HG03575 (cell line): ENCODE data around the gene PAOX.

Experiments
- ATAC-seq: cut with Tn5 transposase; IDR thresholded peaks from one replicate; pipeline ENCODE4 v1.9.1; 2021; ENCODE audit not compliant: unreplicated experiment, insufficient number of reproducible peaks, low FRiP score; ENCODE audit errors: extremely low read depth

Gene PAOX

DNA sequence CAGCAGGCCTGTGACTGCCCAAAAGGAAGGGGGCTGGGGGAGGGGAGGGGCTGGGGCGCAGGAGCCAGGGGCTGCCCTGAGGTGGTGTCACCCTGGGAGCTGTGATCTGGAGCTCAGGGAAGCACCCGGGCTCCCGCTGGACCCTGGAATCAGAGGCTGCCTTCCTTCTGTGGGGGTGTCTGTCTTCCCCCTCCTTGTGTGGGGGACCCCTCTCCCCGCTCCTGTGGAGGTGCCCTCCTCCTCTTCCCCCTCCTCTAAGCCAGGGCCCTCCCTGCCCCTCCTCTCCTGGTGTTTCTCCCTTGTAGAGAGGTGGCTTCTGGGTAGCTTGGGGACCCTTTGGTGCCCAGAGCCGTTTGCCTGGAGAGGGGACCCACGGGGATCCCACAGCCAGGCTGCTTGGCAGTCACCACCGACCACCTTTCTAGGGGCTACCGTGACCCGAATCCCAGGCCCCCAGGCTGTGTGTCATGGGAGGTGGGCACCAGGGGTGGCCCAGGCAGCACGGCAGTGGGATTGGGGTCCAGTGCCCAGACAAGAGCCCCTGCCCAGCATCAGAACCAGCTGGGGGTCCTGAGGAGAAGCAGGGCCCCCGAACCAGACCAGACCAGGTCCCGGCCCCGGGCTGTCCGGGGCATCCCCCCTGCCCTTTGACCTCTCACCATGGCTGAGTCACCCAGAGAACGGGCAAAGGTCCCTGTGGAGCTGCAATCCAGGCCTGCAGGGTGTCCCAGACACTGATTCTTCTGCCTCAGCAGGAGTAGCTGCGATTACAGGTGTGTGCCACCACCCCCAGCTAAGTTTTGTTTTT is 31.1 kb upstream of the PAOX start:
- no peak for ATAC-seq

DNA sequence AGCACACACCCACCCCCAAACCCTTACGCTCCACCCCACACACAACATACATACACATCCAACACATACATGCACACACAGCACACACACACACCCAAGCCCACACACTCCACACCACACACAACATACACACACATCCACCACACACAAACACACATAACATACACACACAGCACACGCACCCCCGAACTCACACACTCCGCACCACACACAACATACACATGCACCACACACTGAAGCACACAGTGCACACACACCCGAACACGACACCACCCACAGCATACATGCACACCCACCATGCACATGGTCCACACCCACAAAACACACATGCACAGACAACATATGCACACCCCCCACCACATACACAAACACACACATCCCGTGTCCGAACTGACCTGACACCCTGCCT is 29.9 kb upstream of the PAOX start:
- ATAC-seq: no peak

DNA sequence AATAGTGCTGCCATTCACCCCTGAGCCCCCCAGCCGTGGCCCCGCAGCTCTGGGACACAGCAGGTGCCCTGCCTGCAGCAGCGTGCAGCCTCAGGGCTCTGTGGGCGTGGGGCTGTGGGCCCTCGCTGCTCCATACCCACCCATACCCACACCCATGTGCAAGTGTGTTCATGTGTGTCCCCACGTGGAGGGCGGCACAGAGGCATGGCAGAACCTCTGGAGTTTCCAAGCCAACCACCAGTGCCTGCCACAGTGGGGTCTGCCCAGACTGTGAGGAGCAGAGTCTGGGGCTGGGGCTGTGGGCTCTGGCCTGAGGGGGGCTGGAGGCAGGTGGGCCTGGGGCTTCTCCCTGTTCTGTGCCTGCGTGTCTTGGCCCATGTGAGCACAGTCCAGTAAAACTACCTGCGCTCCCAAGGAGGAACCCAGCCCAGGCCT is 29.5 kb upstream of the PAOX start:
- no peak for ATAC-seq

DNA sequence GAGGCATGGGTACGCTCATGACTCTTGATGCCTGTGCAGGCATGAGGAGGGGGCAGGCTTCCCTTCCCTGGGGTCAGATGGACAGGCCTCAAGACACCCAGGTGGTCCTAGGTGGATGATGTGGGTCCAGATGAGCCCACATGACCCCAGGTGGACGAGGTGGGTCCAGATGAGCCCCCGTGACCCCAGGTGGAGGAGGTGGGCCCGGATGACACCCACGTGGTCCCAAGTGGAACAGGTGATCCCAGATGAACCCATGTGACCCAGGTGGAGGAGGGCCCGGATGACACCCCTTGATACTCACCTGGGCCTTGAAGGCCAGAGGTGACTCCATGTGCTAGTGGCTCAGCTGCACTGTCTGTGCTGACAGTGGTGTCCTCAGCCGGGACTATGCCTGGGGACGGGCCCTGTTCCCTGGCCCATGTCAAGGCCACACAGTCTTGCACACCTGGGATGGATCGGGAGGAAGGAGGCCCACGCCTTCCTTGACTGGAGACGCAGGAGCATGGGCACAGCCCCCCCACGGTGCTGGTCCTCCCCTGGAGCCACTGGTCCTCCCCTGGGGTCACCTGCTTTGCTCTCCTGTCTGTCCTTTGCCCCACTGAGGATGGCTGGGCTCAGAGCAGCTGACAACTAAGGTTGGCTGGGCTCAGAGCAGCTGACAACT is 28.6 kb upstream of the PAOX start:
- ATAC-seq: no peak

DNA sequence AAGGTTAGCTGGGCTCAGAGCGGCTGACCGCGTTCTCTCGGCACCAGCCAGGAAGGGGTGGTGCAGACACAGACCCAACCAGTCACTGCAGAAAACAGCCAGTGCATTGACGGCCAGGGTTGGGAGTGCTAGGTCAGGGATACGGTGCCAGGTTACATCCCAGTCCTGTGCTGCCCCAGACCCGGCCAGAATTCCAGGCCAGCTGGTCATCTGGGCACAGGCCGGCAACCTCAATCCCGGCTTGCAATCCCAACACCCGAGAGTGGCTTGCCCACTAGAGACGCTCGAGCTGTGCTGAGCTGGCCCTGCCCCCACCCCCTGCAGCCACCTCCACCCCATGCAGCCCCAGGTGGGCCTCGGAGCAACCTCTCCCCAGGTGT is 28.1 kb upstream of the PAOX start:
- no peak for ATAC-seq

DNA sequence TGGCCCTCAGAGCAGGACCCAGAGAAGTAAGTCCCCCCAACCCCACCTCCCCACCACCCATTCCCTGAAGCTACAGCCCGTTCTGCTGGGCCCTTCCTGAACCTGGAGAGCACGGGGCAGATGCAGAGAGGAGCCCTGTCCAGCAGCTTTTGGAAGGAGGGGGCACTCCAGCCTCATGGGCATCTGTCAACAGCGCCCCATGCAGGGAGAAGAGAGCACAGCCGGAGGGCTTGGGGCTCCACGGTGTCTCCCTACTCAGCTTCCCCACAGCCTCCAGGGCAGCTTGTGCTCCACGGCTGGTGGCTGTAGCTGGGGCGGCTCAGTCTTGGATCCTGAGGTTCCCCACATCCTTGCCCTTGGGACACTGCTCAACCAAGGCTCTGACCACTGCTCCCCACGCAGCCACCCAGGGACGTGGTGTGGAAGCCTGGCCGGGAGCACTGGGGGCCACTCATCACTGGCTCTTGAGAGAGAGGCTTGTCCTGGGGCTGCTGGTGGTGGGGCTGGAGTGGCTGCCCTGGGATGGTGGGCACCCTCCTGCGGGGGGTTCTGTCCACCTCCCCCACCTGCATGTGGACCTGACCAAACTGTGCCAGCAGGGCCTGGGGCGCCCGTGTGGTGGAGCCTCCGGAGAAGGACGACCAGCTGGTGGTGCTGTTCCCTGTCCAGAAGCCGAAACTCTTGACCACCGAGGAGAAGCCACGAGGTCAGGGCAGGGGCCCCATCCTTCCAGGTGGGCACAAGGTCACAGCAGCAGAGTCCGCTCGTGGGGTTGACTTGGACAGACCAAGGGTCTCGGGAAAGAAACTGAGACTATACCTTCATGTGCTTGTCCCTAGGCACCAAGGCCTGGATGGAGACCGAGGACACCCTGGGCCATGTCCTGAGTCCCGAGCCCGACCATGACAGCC is 27.4 kb upstream of the PAOX start:
- ATAC-seq: no peak

DNA sequence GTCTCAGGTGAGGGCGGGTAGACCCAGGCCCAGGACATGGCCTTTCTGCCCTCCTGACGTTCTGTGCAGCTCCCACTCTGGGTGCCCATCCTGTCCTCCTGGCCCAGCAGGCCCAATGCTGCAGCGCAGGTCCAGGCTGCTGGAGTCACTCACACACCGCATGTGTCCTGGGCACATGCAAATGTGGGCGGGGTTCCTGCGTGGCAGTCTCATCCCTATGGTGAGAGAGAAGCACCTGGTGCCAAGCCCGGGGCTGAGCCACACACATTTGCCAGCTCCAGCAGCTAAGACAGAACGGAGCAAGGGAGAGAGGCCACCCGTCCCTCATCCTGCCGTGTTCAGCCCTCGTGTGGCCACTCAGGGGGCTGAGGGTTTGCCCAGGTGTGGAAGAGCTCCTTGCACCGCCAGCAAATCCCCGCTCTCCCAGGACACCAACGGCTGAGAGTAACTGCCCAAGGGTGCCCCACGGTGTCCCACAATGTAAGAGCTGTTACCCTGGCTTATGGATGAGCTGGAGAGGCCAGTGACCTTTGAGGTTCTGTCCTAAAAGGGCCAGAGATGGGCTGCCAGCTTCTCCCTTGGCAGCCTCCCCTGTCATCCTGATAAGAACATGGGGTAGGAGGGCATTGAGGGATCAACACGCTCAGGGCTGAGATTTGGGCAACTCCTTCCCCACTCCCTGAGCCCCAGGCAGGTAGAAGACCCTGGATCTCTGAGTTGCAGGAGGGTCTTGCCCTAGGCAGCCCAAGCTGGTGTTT is 25.7 kb upstream of the PAOX start:
- ATAC-seq: no peak

DNA sequence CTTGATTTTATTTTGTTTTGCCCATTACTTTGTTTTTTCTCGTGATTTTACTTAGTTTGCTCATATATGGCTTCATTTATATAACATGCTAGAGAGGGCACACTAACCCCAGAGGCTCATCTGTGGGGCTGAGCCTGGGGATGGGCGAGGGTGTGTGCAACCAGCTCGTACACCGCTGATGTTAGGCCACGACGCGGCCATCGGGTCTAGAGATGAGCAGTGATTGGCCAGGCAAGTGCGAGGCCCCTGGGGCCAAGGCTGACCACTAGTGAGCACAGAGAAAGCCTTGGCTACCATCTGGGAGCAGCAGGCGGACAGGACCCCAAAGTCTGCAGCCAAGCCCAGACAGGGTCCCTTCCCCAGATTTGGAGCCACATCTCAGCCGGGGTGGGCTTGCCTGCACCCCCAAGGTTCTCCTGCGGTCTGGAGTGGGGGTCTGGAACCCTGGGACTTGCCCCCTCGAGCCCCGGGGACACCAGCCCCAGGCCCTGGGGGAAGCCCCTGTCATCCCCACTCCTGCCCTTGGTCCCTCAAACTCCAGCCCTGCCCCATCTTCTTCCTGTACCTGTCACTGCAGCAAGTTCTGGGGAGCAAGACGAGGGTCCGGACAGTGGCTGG is 25.0 kb upstream of the PAOX start:
- no peak for ATAC-seq

DNA sequence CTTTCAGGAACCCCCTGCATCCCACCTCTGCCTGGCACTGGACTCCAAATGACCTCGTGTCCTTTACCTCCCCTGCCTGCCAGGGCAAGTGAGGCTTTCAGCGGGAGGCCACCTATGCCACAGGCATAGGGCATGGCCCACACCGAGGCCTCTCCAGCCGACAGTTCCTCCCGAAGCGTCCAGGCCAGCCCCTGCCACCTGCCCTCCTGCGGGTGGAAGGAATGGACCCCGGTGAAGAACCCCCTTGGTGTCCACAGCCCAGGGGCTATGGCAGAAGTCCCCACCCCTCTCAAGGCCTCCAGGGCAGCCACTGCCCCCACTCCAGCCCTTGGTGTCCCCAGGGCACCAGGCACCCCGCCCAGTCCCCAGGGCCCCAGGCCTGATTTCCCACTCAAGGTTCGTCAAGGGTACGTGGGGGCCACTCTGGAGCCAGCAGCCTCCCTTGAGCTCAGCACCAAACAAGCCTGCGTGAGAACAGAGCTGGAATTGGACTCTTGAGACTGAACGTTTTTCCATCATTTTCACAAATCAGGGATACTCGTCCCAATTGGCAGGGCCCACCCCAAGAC is 24.3 kb upstream of the PAOX start:
- no peak for ATAC-seq

DNA sequence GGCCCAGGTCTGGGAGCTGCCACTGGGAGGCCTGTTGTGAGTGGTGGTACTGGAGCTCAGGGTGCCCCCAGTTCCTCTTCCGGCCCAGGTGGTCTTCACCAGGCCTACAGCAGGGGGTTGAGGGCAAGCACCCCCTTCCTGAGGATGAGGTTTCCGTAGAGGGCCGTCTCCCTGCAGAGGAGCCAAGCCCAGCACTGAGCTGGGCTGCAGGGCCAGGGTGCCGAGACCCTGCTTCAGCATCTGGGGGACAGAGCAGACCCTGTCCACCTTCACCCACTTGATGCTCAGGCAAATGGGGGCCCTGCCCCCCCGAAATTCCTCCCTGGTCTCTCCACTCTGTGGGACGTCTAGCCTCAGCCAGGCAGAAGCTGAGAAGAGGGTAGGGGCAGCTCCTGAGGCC is 23.8 kb upstream of the PAOX start:
- no peak for ATAC-seq

DNA sequence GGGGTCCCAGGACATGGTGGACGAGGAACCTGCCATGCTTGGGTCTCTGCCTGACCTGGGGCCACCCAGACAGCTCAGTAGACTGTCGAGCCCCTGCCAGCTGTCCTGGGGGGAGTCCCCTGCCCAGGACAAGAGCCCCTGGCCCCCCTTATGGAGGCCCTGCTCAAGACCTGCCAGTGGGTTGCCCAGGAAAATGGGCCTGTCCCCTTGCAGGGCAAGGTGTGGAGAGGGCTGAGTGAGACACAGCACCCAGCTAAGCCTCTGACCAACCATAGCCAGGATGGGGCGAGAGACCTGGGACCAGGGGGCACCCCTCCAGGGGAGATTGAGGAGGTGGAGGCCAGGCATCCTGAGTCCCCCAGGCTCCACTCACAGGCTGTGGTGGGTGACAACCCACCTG is 23.1 kb upstream of the PAOX start:
- ATAC-seq: no peak

DNA sequence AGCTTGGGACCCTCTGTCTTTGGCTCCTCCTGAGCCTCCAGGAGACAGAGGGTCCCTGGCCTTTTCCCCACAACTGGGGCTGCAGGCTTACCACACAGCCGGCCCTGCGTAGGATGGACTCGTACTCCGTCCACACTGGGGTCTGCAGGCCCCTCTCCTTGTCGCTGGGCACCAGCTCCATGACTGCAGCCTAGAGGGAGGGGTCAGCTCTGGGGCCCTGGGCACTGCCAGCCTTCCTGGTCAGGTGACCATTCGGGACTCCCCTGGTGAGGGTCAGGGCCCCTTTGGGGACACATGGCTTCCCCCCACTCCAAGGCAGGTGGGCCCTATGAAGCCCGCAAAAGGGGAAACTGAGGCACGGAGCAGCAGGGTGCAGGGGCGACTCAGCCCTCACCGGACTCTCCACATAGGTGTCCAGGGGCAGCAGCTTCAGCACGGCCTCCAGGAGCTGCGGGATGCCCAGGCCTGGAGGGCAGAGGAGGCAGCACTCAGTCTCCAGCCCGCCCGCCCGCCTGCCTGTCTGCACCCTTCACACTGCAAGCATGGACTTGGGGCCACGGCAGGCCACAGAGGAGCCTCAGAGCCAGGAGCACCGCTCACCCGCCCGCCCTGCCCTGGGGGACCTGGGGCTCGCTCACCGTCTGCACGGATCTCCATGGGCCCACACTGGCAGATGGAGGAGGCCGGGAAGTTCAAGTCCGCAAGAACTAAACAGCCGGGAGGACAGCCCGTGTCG is 22.3 kb upstream of the PAOX start:
- ATAC-seq: no peak

DNA sequence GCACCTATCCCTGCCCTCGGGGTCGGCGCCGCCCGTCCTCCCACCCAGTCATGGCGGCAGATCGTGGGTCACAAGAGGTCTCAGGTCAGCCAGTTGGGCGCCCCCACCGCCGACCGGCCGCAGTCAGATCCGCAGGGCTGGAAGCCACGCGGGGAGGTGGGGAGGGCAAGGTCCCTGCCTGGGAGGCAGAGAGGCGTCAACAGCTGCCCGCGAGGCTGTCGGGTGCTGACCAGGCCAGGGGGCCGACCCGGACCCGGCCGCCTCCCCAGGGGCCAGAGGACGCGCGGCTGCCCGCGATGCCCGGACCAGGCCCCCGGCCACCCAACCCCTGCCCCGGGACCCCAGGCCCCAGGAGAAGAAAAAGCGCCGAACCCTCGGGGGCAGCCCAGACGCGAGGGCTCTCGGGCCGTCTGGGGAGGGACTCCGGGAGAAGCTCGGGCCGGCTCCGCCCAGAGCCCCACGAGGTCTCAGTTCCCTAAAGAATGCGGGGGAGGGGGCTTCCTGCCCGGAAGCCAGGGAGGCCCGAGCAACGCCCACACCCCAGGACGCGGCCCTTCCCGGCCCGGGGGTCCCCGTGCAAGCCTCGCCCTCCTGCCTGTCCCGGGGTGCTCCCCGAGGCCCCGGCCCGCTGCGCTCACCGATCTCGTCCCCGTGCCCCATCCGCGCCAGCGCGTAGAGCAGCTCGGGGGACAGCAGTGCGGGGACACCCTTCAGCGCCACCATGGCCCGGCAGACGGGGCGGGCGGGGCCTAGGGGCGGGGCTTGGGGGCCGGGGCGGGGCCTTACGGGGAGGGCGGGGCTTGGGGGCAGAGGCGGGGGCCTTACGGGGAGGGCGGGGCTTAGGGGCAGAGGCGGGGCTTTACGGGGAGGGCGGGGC is 21.5 kb upstream of the PAOX start, which contains the start of gene FUOM:
Gene FUOM (minus strand): TSS at position 735 of the 877 bp plus-strand sequence. CDS start 12 bp downstream, at position 723.
- no peak for ATAC-seq

DNA sequence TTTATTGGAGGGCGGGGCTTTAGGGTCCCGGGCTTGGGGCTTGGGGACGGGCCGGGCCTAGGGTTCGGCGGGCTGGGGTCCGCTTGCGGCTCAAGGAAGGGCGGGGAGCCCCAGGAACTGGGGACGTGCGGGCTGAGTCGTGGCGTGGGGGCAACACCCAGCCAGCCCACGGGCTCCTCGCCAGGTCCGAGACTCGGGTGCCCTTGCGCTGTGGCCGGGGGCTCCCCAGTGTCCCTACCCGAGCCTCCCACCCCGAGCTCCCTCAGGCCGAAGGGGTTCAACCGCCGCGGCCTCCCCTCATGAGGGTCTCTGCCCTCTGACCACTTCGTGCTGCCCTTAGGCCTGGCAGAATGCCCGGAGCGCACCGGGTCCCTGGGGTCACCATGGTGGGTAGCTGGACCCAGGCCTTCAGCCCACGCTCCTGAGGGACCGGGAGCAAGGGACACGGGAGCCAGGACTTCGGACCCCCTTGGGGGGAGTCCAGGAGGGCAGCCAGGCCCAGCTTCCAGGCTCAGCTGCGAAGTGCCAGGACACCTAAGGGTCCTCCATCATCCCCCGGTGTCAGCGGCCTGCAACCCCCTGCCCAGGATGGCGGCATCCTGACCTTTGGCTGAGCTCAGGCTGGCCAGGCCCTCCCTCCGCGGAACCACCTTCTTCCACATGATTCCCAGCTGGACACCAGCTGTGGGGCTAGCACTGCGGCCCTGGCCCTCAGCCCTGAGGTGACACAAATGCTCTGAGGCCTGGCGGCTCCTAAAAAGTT is 20.7 kb upstream of the PAOX start:
- no peak for ATAC-seq

DNA sequence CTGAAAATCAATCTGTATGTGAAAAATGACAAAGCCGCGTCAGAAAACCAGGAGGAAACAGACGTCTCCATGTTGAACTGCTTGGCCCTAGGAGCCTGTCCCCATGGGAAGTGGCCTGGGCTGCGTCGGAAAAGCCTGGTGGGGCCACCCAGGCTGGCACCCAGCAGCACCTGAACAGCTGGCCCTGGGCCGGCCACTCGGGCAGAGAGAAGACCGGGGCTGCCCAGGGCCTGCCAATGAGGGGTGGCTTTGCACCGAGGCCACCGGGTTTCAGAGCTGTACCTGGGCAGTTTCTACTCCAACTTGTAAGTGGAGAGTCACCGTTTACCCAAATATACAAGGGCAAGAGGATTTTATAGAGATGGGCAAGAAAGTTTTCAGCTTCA is 20.1 kb upstream of the PAOX start:
- no peak for ATAC-seq

DNA sequence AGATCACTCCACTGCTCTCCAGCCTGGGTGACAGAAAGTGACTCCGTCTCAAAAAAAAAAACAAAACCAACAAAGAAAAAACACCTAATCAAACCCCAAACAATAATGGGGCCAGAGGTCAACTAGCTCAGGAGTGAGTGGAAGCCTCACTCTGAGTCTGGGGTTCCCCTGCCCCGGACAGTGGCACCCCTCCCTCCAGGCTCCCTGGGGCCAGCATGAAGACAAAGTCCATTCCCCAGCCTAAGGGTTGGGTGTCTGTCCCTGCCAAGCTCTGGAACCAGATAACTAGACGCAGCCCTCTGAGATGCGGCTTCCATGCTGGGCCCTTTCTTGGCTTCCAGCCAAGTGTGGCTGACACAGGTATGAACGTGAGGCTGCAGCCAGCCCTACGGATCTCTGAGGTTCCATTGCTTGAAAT is 19.5 kb upstream of the PAOX start:
- ATAC-seq: no peak
